K562 (cell line): ENCODE results near the gene PGAM2. TPM values are rescaled to one million over a fixed set of nuclear protein-coding genes. Genes with fewer than 3 reads are reported as not detected.

Experiments used
- CBX3 ChIP-seq, 2 experiments: IDR thresholded peaks; 1 replicate in 1 of 2; 2 replicates in 1 of 2; pipeline ENCODE4 v1.6.1; 2012; ENCODE audit warnings: inconsistent platforms in 2 of 2, low read length in 2 of 2, borderline replicate concordance in 1 of 2, control low read depth in 1 of 2
- CEBPZ ChIP-seq: fragments of 150-350 bp; IDR thresholded peaks from 2 replicates; pipeline ENCODE4 v1.6.1; 2014; ENCODE audit warnings: low read depth, mild to moderate bottlenecking, low read length, borderline replicate concordance
- CHD1 ChIP-seq: fragments of 200-600 bp; sonication (generic); IDR thresholded peaks from one replicate; pipeline ENCODE4 v1.6.1; 2012; ENCODE audit warnings: mild to moderate bottlenecking, moderate library complexity, low read length, inconsistent platforms
- CLOCK ChIP-seq: fragments of 250-450 bp; sonication (Bioruptor Pico); IDR thresholded peaks from 2 replicates; pipeline ENCODE4 v1.4.0; 2020; ENCODE audit warnings: mild to moderate bottlenecking, moderate library complexity, borderline replicate concordance
- CREB3 ChIP-seq: fragments of 450-650 bp; conservative IDR thresholded peaks from 2 replicates; pipeline ENCODE4 v1.6.1; 2016; ENCODE audit warnings: missing genetic modification characterization, low read depth, mild to moderate bottlenecking, missing compliant biosample characterization, moderate library complexity
- FUS ChIP-seq: fragments of 200-400 bp; formaldehyde crosslinking; optimal IDR thresholded peaks from 2 replicates; pipeline ENCODE3; 2017; ENCODE audit warnings: low read depth, low read length
- NR2C2 ChIP-seq, 2 experiments: fragments of 200-800 bp in 1 of 2; sonication (Bioruptor generic) in 1 of 2; sonication (generic) in 1 of 2; formaldehyde crosslinking in 1 of 2; IDR thresholded peaks; 2 replicates each; pipeline versions ENCODE4 v1.6.1 to v1.8.0; 2016 to 2022; ENCODE audit warnings: mild to moderate bottlenecking in 1 of 2, missing compliant biosample characterization in 1 of 2, missing genetic modification characterization in 1 of 2, missing genetic modification reagents in 1 of 2
- POU5F1 ChIP-seq: fragments of 150-350 bp; IDR thresholded peaks from 2 replicates; pipeline ENCODE4 v1.6.1; 2014; ENCODE audit warnings: borderline replicate concordance, low read length, low read depth, mild to moderate bottlenecking; ENCODE audit not compliant: partially characterized antibody
- SMARCA5 ChIP-seq: fragments of 450-650 bp; IDR thresholded peaks from 2 replicates; pipeline ENCODE4 v1.6.1; 2016
- ZNF174 ChIP-seq: fragments of 250-450 bp; sonication (Bioruptor Pico); IDR thresholded peaks from 2 replicates; pipeline ENCODE4 v1.4.0; 2020; ENCODE audit warnings: mild to moderate bottlenecking
- ZNF395 ChIP-seq: fragments of 200-800 bp; sonication (Bioruptor generic); IDR thresholded peaks from 2 replicates; pipeline ENCODE4 v1.6.1; 2017; ENCODE audit warnings: missing genetic modification characterization, missing compliant biosample characterization
- polyA plus RNA-seq, 8 experiments: library from polyadenylated mRNA; depleted of rRNA in 4 of 8; stranded (reverse) in 5 of 8; unstranded in 3 of 8; fragments of >200 nt; fragmentation: Nextera tagmentation in 2 of 8; fragmentation: Illumina TruSeq in 1 of 8; extraction: Ambion mirVana in 2 of 8; extraction: Trizol in 1 of 8; gene quantifications; 2 replicates each; pipeline versions ENCODE4 v1.2.1 to v1.2.3, GENCODE V29; 2011 to 2014; ENCODE audit warnings: inconsistent platforms in 1 of 8, missing spikeins in 1 of 8
- total RNA-seq, 7 experiments: library from RNA; depleted of rRNA in 6 of 7; stranded (reverse); fragments of >200 nt in 6 of 7; fragmentation: Illumina TruSeq in 2 of 7; extraction: Trizol in 2 of 7; gene quantifications; 2 replicates each; pipeline versions ENCODE4 v1.2.1 to v1.2.3, GENCODE V29; 2011 to 2021; ENCODE audit warnings: low replicate concordance in 1 of 7

Gene PGAM2
- total and polyA plus RNA-seq, 9 of the 15 experiments (the other 6 are each of a cell fraction or from before 2014, with no cell fraction given), result not detected

- no peak for TF ChIP-seq CEBPZ
- TF ChIP-seq CLOCK (CRISPR knock-in tag), result no peak
- TF ChIP-seq ZNF174 (CRISPR knock-in tag), result no peak
- no peak for TF ChIP-seq CREB3 (tag)
- no peak for TF ChIP-seq FUS
- TF ChIP-seq ZNF395 (CRISPR knock-in tag), result peak; percentile 98
- no peak; a peak in 1 of 3 replicates for TF ChIP-seq CBX3 (IDR thresholded peaks at IDR 0.05; ENCODE audit: borderline replicate concordance in 1 of 2, low read length in 2 of 2)
- TF ChIP-seq SMARCA5, result no peak
- TF ChIP-seq POU5F1, result no peak
- no peak for TF ChIP-seq CHD1
- TF ChIP-seq NR2C2 (CRISPR knock-in tag; IDR thresholded peaks at IDR 0.05), result no peak
- peak; percentile 35; the same call in 1 of the 2 replicates for TF ChIP-seq NR2C2 (tag; IDR thresholded peaks at IDR 0.05)
Measured at GRCh38 chr7:44081266-44081748, 15.9 kb upstream of the PGAM2 start (continued).
